8988T (cell line): Measurements from ENCODE around the gene PNKD.

Experiments used
- DNase-seq: peaks from one replicate; pipeline ENCODE4 v3.0.0; 2011

Gene PNKD

GRCh38 chr2:218383892-218384519 is 113.7 kb downstream of the PNKD start:
- DNase-seq, result no peak

GRCh38 chr2:218384975-218385374 is 114.7 kb downstream of the PNKD start:
- no peak for DNase-seq

GRCh38 chr2:218386505-218387368 is 116.4 kb downstream of the PNKD start:
- no peak for DNase-seq

GRCh38 chr2:218387369-218388194 is 117.3 kb downstream of the PNKD start:
- no peak for DNase-seq

- no peak for DNase-seq
Measured at GRCh38 chr2:218389333-218390150, 119.2 kb downstream of the PNKD start.

- no peak for DNase-seq
Measured at GRCh38 chr2:218391202-218391601, 120.9 kb downstream of the PNKD start.

- no peak for DNase-seq
Measured at GRCh38 chr2:218392459-218392858, 122.1 kb downstream of the PNKD start.

GRCh38 chr2:218392891-218393462 is 122.7 kb downstream of the PNKD start:
- no peak for DNase-seq

GRCh38 chr2:218393750-218394290 is 123.5 kb downstream of the PNKD start:
- no peak for DNase-seq

GRCh38 chr2:218394298-218395089 is 124.2 kb downstream of the PNKD start:
- no peak for DNase-seq

- DNase-seq, result no peak
Measured at GRCh38 chr2:218395090-218395444, 124.7 kb downstream of the PNKD start.

- DNase-seq, result no peak
Measured at GRCh38 chr2:218395456-218395825, 125.1 kb downstream of the PNKD start.

GRCh38 chr2:218395826-218396687 is 125.7 kb downstream of the PNKD start:
- peak; percentile 93 for DNase-seq
